RCC 7860 (cell line): ENCODE data around the gene ARRDC4.
A peak's percentile ranks its signal among the peaks of the same experiment; 100 is the strongest.

ENCODE experiments used
- DNase-seq: peaks from one replicate; pipeline ENCODE4 v3.0.0-alpha.2; 2015; ENCODE audit warnings: low spot score
- FAIRE-seq: peaks from 2 replicates; lab custom pipeline; 2012; peaks lifted over from hg19 to GRCh38; lab: Jason Lieb, UNC

Gene ARRDC4

GRCh38 chr15:97960364-97961066 is at the start of gene ARRDC4:
Gene ARRDC4 (plus strand): TSS chr15:97960703. CDS start chr15:97960862, 159 bp downstream.
- FAIRE-seq (peak; percentile 89), DNase-seq (peak; percentile 98)

- FAIRE-seq = no peak
- no peak for DNase-seq
Observed at GRCh38 chr15:97914711-97915110, 45.8 kb upstream of the ARRDC4 start.

- no peak for DNase-seq
- no peak for FAIRE-seq
Observed at GRCh38 chr15:97915261-97915660, 45.2 kb upstream of the ARRDC4 start.

GRCh38 chr15:97921296-97921865 is 39.1 kb upstream of the ARRDC4 start:
- FAIRE-seq (no peak), DNase-seq (no peak)

- FAIRE-seq = no peak
- DNase-seq = no peak
Observed at GRCh38 chr15:97929456-97930229, 30.9 kb upstream of the ARRDC4 start.

GRCh38 chr15:97930230-97930629 is 30.3 kb upstream of the ARRDC4 start:
- FAIRE-seq = no peak

GRCh38 chr15:97931314-97931713 is 29.2 kb upstream of the ARRDC4 start:
- FAIRE-seq (no peak), DNase-seq (no peak)

More at GRCh38 chr15:97930230-97930629, 30.3 kb upstream of the ARRDC4 start:
- no peak for DNase-seq

- FAIRE-seq = no peak
- no peak for DNase-seq
Observed at GRCh38 chr15:97933589-97933988, 26.9 kb upstream of the ARRDC4 start.

GRCh38 chr15:97940993-97941392 is 19.5 kb upstream of the ARRDC4 start:
- FAIRE-seq (no peak), DNase-seq (no peak)

- no peak for DNase-seq
- FAIRE-seq = no peak
Observed at GRCh38 chr15:97941572-97941971, 18.9 kb upstream of the ARRDC4 start.

- DNase-seq (no peak), FAIRE-seq (no peak)
Observed at GRCh38 chr15:97944724-97945123, 15.8 kb upstream of the ARRDC4 start.

GRCh38 chr15:97947465-97948260 is 12.8 kb upstream of the ARRDC4 start:
- DNase-seq (no peak), FAIRE-seq (no peak)

- no peak for FAIRE-seq
Observed at GRCh38 chr15:97953254-97953653, 7.2 kb upstream of the ARRDC4 start.

GRCh38 chr15:97953748-97954147 is 6.8 kb upstream of the ARRDC4 start:
- DNase-seq = no peak
- no peak for FAIRE-seq

More at GRCh38 chr15:97953254-97953653, 7.2 kb upstream of the ARRDC4 start:
- no peak for DNase-seq

- DNase-seq (no peak), FAIRE-seq (no peak)
Observed at GRCh38 chr15:97955035-97955434, 5.5 kb upstream of the ARRDC4 start.

GRCh38 chr15:97955529-97955928 is 5.0 kb upstream of the ARRDC4 start:
- DNase-seq (no peak), FAIRE-seq (no peak)

- no peak for FAIRE-seq
- no peak for DNase-seq
Observed at GRCh38 chr15:97959724-97960363, 659 bp upstream of the ARRDC4 start.

GRCh38 chr15:97961067-97961954 is 808 bp downstream of the ARRDC4 start:
- no peak for DNase-seq
- FAIRE-seq = no peak

GRCh38 chr15:97962263-97962662 is 1.8 kb downstream of the ARRDC4 start:
- FAIRE-seq = no peak
- DNase-seq = no peak

GRCh38 chr15:97963779-97964178 is 3.3 kb downstream of the ARRDC4 start:
- DNase-seq (no peak), FAIRE-seq (no peak)
